HG03571 (cell line): ENCODE measurements around the gene TIMP1.

ENCODE experiments used
- ATAC-seq: cut with Tn5 transposase; IDR thresholded peaks from one replicate; pipeline ENCODE4 v1.9.1; 2021; ENCODE audit not compliant: unreplicated experiment

The TIMP1 gene

GRCh38 chrX:47573341-47574075, 8.7 kb upstream of the TIMP1 start:
- ATAC-seq, result no peak

GRCh38 chrX:47574076-47574546, 8.1 kb upstream of the TIMP1 start:
- no peak for ATAC-seq

- ATAC-seq, result no peak
These were observed 7.5 kb upstream of the TIMP1 start for GRCh38 chrX:47574547-47575301.

GRCh38 chrX:47576021-47576898, 6.0 kb upstream of the TIMP1 start:
- no peak for ATAC-seq

- no peak for ATAC-seq
These were observed 4.8 kb upstream of the TIMP1 start for GRCh38 chrX:47577424-47577823.

- ATAC-seq, result no peak
These were observed 4.3 kb upstream of the TIMP1 start for GRCh38 chrX:47577901-47578300.

- ATAC-seq, result no peak
These were observed 3.5 kb upstream of the TIMP1 start for GRCh38 chrX:47578692-47579091.

GRCh38 chrX:47579537-47579936, 2.7 kb upstream of the TIMP1 start:
- no peak for ATAC-seq

- ATAC-seq, result no peak
These were observed 1.1 kb downstream of the TIMP1 start for GRCh38 chrX:47583240-47583861.

- ATAC-seq, result no peak
These were observed 2.5 kb downstream of the TIMP1 start for GRCh38 chrX:47584714-47585113.

- no peak for ATAC-seq
These were observed 3.0 kb downstream of the TIMP1 start for GRCh38 chrX:47585273-47585672.

GRCh38 chrX:47586043-47586787, 4.0 kb downstream of the TIMP1 start:
- no peak for ATAC-seq

GRCh38 chrX:47587091-47587891, 5.1 kb downstream of the TIMP1 start:
- no peak for ATAC-seq

GRCh38 chrX:47587906-47588735, 5.9 kb downstream of the TIMP1 start:
- no peak for ATAC-seq

GRCh38 chrX:47590984-47591383, 8.7 kb downstream of the TIMP1 start:
- no peak for ATAC-seq

GRCh38 chrX:47593522-47593921, 11.3 kb downstream of the TIMP1 start:
- ATAC-seq, result no peak

- no peak for ATAC-seq
These were observed 13.5 kb downstream of the TIMP1 start for GRCh38 chrX:47595716-47596251.

- no peak for ATAC-seq
These were observed 14.0 kb downstream of the TIMP1 start for GRCh38 chrX:47596256-47596655.
